ENCODE measurements around the gene FBXL20.

FBXL20 gene

DNA sequence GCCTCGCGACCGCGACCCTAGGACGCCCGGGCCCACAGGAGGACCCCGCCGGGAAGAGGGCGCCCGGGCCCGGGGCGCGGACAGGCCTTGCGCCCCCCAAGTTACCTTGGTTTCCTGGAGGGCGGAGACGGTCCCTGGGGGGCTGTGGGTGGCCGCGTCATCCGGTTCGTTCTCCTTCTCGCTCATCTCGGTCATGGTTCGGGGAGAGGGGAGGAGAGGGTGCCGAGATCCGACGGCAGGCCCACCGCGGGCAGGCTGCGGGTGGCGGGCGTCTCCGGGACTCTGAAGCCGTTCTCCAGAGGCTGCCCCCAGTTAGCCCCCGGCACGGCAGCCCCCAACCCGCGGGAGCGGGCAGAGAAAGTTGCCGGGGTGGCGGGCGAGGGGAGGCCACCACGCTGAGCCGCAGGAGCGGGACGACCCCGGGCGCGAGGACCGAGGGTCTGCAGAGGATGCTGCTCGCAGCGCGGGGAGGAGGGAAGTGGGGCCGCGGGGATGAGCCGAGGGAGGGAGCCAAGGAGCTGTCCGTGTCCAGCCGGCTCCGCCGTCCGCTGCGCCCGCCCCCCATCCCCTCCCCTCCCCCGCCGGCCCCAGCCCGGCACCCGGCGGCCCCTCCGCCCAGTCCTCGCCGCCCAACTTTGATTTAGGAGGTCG lies 176.0 kb downstream of the FBXL20 start, which contains the start of gene STAC2:
TSS of gene STAC2 (minus strand) at position 638 of the 651 bp plus-strand sequence. CDS start at position 195, 443 bp downstream.
- DNase-seq (no peak), ATAC-seq (no peak)

- DNase-seq (no peak), ATAC-seq (no peak)
These were observed 176.6 kb downstream of the FBXL20 start for GRCh38 chr17:39224778-39225307.

- DNase-seq (no peak), ATAC-seq (no peak)
These were observed 177.3 kb downstream of the FBXL20 start for GRCh38 chr17:39223907-39224777.

DNA sequence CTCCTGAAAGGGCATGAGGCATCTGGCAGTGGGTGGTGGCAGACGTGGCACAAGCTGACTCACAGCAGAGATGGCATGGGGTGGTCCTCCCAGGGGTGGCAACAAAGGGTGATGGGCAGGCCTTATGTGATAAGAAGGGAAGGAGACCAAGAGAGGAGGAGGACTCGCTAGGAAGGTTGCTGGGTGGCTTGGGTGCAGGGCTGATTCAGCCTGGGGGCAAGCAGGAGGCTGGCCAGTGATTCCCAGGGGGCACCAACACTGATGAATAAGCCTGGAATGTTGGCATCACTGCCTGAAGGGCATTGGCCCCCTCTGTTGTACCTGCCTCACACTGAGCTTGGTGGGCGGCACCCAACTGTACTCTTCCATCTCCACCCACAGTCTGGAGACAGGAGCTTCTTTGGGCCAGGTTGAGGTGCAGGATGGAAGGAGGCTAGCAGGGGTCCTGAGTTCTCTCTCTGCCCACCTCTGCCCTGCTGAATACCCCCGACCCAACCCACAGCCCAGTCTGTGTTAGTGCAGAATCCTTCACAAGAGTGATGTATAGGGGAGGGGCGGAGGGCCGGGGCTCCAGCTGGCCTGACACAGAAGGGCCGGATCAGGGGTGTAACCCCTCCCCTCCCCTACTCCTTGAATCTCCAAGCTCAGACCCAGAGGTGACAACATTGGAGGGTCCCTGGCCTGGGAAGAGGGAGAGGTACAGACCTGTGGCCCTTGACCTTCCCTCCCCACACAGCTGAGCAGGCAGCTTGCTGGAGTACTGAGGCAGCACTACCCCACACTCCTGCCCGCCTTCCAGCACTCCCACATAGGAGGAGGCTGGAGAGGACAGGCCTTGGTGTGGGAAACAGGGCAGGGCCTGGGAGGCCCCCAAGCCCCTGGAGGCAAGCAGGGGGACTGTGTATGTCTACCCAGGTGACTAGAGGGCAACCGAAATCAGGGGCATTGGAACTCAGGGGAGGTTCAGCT lies 178.3 kb downstream of the FBXL20 start:
- DNase-seq, result no peak
- ATAC-seq, result peak; percentile 19

DNA sequence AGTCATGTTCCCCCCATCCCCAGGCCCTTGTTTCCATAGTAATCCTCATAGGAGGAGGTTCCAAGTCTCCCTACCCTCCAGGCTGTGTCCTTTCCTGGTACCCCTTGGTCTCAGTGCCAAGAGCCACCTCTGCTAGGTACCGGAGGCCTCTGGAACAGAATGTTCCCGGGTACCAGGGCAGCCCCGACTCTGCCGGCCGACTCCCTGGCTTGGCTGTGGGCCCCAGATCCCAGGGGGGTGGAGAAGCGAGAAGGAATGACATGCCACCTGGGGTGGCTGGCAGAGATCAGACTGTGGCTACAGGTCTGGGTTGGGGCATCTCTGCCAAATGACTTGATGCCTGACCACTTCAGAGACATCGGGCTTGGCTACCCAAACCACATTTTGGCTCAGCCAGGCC lies 179.3 kb downstream of the FBXL20 start:
- DNase-seq (no peak), ATAC-seq (no peak)

DNA sequence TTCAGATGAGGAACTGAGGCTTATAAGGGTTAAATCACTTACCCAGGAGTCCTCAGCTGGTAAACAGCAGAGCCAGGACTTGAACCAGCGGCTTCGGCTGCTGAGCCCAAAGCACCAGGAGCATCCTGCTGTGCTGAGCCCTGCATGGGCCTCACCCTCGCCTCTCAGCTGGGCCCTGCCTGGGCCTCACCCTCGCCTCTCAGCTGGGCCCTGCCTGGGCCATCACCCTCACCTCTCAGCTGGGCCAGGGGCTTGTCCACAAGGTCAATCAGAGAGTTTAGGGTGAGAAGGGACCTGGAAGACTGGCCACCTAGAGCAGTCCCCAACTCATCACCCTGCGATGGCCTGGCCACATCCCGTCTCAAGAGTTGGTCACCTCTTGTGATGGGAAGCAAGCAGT lies 179.9 kb downstream of the FBXL20 start:
- no peak for ATAC-seq
- no peak for DNase-seq

GRCh38 chr17:39219647-39220154 lies 181.7 kb downstream of the FBXL20 start:
- ATAC-seq, result no peak

GRCh38 chr17:39218906-39219305 lies 182.5 kb downstream of the FBXL20 start:
- ATAC-seq (no peak), DNase-seq (no peak)

More at GRCh38 chr17:39219647-39220154, 181.7 kb downstream of the FBXL20 start:
- DNase-seq, result no peak

GRCh38 chr17:39217734-39218369 lies 183.6 kb downstream of the FBXL20 start:
- ATAC-seq (no peak), DNase-seq (no peak)

GRCh38 chr17:39213852-39214251 lies 187.6 kb downstream of the FBXL20 start:
- ATAC-seq (no peak), DNase-seq (no peak)

GRCh38 chr17:39212841-39213480 lies 188.5 kb downstream of the FBXL20 start:
- DNase-seq, result no peak

GRCh38 chr17:39212195-39212810 lies 189.1 kb downstream of the FBXL20 start:
- DNase-seq (no peak), ATAC-seq (no peak)

More at GRCh38 chr17:39212841-39213480, 188.5 kb downstream of the FBXL20 start:
- no peak for ATAC-seq

DNA sequence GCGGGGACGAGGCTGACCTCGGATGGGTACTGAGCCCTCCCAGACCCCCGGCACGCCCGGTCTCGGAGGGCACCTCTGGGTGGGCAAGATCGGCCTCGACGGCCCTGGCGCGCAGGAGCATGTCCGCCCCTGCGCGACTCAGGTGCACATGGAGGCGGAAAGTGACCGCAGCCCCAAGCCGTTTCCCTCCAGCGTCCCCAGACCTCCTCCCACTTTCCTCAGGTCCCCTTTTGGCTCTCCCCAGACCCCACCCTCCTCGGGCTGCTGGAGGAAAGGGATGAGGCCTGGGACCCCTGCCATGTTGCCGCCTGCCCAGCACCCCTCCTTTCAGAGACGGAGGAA lies 191.4 kb downstream of the FBXL20 start:
- ATAC-seq, result no peak

GRCh38 chr17:39209317-39210092 lies 191.9 kb downstream of the FBXL20 start:
- ATAC-seq, result peak; percentile 73
- DNase-seq, result peak; percentile 87

More for the DNA sequence above, 191.4 kb downstream of the FBXL20 start:
- no peak for DNase-seq

- peak; percentile 9 for ATAC-seq
- peak; percentile 50 for DNase-seq
These were observed 192.5 kb downstream of the FBXL20 start for GRCh38 chr17:39208893-39209292.

DNA sequence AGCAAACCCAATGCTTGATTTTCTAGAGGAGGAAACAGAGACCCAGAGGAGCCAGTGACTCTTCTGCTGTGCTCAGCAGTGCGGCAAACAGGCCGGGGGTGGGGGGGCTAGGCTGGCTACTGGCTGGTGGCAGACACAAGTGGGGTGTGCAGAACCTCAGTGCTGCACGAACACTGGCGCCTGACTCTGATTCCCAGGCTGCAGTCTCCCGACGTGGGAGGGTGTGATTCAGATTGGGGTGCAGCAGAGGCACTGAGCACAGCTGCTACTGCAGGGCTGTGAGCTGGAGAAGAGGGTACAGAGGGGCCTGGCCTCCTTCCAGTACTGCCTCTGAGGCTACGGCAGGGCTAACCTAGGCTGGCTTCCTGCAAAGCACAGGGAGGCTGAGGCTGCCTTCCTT lies 193.3 kb downstream of the FBXL20 start:
- DNase-seq (no peak), ATAC-seq (peak; percentile 8)

DNA sequence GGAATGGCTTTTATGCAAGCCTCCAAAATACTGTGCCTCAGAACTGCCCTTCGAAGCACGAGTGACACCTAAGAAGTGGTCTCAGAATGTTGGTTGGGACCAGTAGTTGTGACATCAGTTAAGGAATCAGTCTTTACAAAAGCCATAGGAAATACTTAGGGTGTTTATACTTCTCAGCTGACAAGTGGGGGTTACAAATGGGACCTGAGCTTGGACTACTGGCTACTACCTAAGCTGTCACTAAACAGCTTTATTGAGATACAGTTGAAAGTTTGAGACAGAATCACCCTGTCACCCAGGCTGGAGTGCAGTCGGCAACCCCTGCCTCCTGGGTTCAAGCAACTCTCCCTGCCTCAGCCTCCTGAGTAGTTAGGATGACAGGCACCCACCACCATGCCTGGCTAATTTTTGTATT lies 196.3 kb downstream of the FBXL20 start:
- DNase-seq (no peak), ATAC-seq (no peak)

DNA sequence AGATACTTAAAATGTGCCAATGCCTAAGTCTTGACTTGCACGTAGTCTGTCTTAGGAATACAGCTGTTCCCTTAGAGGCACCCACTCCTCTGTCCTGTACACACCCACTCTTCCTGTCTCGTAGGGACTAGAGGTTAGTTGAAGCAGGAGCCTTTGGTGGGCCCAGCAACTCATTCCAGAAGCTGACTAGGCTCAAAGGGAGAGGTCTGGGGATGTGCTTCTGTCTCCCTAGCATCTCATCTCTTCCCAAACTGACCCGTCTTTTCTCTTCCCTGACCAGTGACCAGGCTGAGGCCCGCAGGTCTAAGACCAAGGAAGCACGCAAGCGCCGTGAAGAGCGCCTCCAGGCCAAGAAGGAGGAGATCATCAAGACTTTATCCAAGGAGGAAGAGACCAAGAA lies 197.2 kb downstream of the FBXL20 start:
- ATAC-seq (no peak), DNase-seq (no peak)

Data from stimulated activated naive CD8-positive, alpha-beta T cell treated with anti-CD3 and anti-CD28 coated beads, Interleukin-15, Interleukin-2, amounts not matched to agents 100 U/mL and 50 U/mL, for 24 hours (primary cell).